Neural crest cell (in vitro differentiated cells): ENCODE measurements around the gene CTXND1. TPM values are rescaled to one million over a fixed set of nuclear protein-coding genes. Genes with fewer than 3 reads are reported as not detected.

Experiments used
- DNase-seq: peaks from one replicate; pipeline ENCODE4 v3.0.0; 2021; ENCODE audit warnings: low read depth, mixed read lengths, low spot score
- H3K27ac Mint-ChIP-seq: one replicate; pipeline ENCODE4 v1.8.0; 2021; ENCODE audit warnings: mild to moderate bottlenecking, mixed read lengths; ENCODE audit not compliant: unreplicated experiment
- H3K27me3 Mint-ChIP-seq: 2 replicates; pipeline ENCODE4 v1.8.0; 2021; ENCODE audit warnings: low read depth, mild to moderate bottlenecking, mixed read lengths
- H3K36me3 Mint-ChIP-seq: 2 replicates; pipeline ENCODE4 v1.8.0; 2021; ENCODE audit warnings: low read depth, mild to moderate bottlenecking, mixed read lengths
- H3K4me1 Mint-ChIP-seq: 2 replicates; pipeline ENCODE4 v1.8.0; 2021; ENCODE audit warnings: mixed read lengths
- H3K4me3 Mint-ChIP-seq: one replicate; pipeline ENCODE4 v1.8.0; 2021; ENCODE audit warnings: mild to moderate bottlenecking, mixed read lengths
- H3K9me3 Mint-ChIP-seq: 2 replicates; pipeline ENCODE4 v1.8.0; 2021; ENCODE audit warnings: mixed read lengths
- total RNA-seq: library from RNA; stranded (reverse); gene quantifications from 2 replicates; pipeline ENCODE4 v1.2.1, GENCODE V29; 2021
- TF ChIP-seq, protein P1 (sequence below): fragments of 200-600 bp; sonication (generic); conservative IDR thresholded peaks from 2 replicates; pipeline ENCODE4 v1.5.0; 2021; ENCODE audit warnings: antibody characterized with exemption, mild to moderate bottlenecking

CTXND1 gene
- total RNA-seq, 1 donor from 2014 or later = 1.3 TPM

DNA sequence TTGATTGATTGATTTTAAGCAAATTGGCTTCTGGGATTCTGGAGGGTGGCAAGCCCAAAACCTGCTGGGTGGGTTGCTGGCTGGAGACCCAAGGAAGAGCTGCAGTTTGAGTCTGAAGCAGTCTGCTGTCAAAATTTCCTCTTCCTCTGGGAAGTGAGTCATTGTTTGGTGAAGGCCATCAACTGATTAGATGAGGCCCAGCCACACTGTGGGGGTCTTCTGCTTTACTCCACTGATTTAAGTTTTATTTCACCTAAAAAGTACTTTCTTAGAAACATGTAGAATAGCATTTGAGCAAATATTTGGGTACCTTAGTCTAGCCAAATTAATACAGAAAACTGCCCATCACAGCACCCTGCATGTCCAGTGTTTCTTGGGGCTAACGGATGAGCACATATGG, 65.4 kb downstream of the CTXND1 start:
- no peak overlapping the region for H3K27ac Mint-ChIP-seq
- DNase-seq = no peak
- no peaks in the 10 kb centered on the region for H3K9me3 Mint-ChIP-seq
- peaks cover 16% of the 10 kb centered on the region for H3K36me3 Mint-ChIP-seq
- TF ChIP-seq, protein P1, sequence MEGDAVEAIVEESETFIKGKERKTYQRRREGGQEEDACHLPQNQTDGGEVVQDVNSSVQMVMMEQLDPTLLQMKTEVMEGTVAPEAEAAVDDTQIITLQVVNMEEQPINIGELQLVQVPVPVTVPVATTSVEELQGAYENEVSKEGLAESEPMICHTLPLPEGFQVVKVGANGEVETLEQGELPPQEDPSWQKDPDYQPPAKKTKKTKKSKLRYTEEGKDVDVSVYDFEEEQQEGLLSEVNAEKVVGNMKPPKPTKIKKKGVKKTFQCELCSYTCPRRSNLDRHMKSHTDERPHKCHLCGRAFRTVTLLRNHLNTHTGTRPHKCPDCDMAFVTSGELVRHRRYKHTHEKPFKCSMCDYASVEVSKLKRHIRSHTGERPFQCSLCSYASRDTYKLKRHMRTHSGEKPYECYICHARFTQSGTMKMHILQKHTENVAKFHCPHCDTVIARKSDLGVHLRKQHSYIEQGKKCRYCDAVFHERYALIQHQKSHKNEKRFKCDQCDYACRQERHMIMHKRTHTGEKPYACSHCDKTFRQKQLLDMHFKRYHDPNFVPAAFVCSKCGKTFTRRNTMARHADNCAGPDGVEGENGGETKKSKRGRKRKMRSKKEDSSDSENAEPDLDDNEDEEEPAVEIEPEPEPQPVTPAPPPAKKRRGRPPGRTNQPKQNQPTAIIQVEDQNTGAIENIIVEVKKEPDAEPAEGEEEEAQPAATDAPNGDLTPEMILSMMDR = no peak
- no peak overlapping the region for H3K4me3 Mint-ChIP-seq
- H3K27me3 Mint-ChIP-seq = no peaks in the 10 kb centered on the region
- H3K4me1 Mint-ChIP-seq = peaks cover 44% of the 10 kb centered on the region

DNA sequence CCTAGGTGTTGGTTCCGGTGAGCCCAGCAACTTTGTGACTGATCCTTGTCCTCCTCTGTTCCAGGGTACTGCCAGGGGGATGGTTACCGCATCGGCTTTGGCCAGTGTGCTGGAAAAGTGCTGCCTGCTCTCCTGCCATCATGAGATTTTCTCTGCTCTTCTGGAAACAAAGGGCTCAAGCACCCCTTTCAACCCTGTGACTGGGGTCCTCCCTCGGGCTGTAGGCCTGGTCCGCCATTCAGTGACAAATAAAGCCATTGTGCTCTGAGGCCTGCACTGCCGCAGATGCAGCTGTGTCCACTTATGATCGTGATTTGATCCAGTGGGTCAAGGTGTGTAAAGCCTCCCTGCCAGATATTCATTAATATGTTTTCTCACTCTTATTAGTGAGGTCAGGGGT, 65.9 kb downstream of the CTXND1 start:
- peaks cover 44% of the 10 kb centered on the region for H3K4me1 Mint-ChIP-seq
- H3K9me3 Mint-ChIP-seq = no peaks in the 10 kb centered on the region
- H3K4me3 Mint-ChIP-seq = no peak overlapping the region
- H3K27ac Mint-ChIP-seq = peak overlapping the region; percentile 90
- TF ChIP-seq, protein P1 = no peak
- DNase-seq = no peak
- H3K36me3 Mint-ChIP-seq = peaks cover 16% of the 10 kb centered on the region
- H3K27me3 Mint-ChIP-seq = no peaks in the 10 kb centered on the region

DNA sequence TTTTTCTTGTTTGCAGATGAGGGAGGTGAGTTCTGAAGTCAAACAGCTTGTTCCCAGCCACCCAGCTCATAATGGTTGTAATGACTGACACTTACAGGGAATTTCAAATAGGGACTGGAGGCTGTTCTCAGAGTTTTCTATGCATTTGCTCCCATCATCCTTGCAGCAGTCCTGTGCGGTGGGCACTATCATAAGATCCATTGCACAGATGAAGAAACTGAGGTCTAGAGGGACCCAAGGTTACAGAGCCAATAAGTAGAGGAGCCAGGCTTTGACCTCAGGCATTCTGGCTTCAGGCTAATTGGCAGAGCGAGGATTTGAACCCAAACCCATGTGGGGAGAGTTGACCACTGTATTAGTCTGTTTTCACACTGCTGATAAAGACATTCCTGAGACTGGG, 66.9 kb downstream of the CTXND1 start:
- TF ChIP-seq, protein P1 = no peak
- Mint-ChIP-seq H3K4me3 (no peak overlapping the region), H3K9me3 (no peaks in the 10 kb centered on the region), H3K27me3 (no peaks in the 10 kb centered on the region), H3K4me1 (peaks cover 39% of the 10 kb centered on the region), H3K36me3 (peaks cover 16% of the 10 kb centered on the region), H3K27ac (no peak overlapping the region)
- no peak for DNase-seq

DNA sequence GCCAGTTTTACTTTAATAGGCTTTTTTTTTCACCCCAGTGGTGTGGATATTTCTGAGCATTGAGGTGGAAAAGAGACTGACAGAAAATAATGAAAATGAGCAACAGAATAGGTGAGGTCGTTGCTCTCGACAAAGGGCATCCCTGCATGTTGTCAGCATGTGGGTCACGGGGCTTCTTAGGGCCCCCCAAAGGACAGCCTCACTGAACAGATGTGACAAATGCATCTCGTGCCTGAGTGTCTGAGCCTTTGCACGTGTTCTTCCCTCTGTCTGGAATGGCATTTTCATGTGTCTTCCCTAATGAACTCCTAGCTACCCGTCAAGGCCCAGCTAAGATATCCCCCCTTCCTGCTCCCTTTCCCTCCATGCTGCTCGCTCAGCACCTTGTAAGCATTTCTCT, 67.5 kb downstream of the CTXND1 start:
- no peaks in the 10 kb centered on the region for H3K9me3 Mint-ChIP-seq
- TF ChIP-seq, protein P1 = no peak
- H3K4me3 Mint-ChIP-seq = no peak overlapping the region
- DNase-seq = no peak
- peaks cover 16% of the 10 kb centered on the region for H3K36me3 Mint-ChIP-seq
- H3K27ac Mint-ChIP-seq = no peak overlapping the region
- no peaks in the 10 kb centered on the region for H3K27me3 Mint-ChIP-seq
- peaks cover 34% of the 10 kb centered on the region for H3K4me1 Mint-ChIP-seq

DNA sequence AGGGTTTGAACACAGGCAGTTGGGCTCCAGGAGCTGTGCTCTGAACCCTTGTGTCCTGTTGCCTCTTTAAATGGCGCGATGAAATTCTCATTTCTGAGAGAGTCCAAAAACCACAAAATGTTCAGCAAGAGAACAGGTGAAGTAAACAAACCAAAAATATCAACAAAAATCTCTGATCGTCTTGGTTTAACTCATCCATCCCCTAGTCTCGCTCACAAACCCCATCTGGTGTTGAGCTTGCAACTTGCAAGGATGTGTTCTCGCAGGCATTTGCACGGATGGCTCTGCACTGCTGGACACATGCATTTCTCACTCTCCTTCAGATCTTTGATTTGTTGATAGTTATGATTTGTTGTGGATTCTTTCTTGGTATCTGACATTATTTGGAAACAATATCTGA, 68.1 kb downstream of the CTXND1 start:
- peak; percentile 20 for DNase-seq
- no peak overlapping the region for H3K27ac Mint-ChIP-seq
- peaks cover 31% of the 10 kb centered on the region for H3K4me1 Mint-ChIP-seq
- H3K27me3 Mint-ChIP-seq = no peaks in the 10 kb centered on the region
- no peak overlapping the region for H3K4me3 Mint-ChIP-seq
- no peaks in the 10 kb centered on the region for H3K9me3 Mint-ChIP-seq
- TF ChIP-seq, protein P1 = peak; percentile 45
- H3K36me3 Mint-ChIP-seq = peaks cover 16% of the 10 kb centered on the region

DNA sequence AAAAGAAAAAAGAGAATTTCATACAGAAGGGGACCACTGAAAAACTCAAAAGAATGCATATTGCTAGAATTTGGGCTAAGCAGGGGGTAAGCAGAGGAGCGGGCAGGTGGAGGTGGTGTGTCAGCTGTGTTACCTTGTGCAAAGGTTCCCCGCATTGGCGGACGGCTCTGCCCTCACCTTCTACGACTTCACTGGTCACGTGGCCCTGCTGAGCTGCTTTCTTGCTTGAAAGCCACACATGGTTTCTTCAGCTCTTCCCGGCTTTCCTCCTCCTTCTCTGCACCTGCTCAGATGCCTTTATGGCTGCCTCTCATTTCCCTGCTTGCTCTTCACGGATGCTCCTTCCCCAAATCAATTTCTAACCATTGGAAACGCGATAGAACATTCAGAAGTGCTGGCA, 68.7 kb downstream of the CTXND1 start:
- H3K9me3 Mint-ChIP-seq = no peaks in the 10 kb centered on the region
- TF ChIP-seq, protein P1 = no peak
- peaks cover 25% of the 10 kb centered on the region for H3K4me1 Mint-ChIP-seq
- H3K27me3 Mint-ChIP-seq = no peaks in the 10 kb centered on the region
- H3K27ac Mint-ChIP-seq = peak overlapping the region; percentile 1
- no peak overlapping the region for H3K4me3 Mint-ChIP-seq
- peaks cover 16% of the 10 kb centered on the region for H3K36me3 Mint-ChIP-seq
- DNase-seq = no peak
